Pancreas (tissue), 10 donors: ENCODE data around the gene KIAA0825. TPM values are rescaled to one million over a fixed set of nuclear protein-coding genes. Genes with fewer than 3 reads are reported as not detected.

ENCODE experiments used
- ATAC-seq, 4 donors: fragments of 200-7000 bp; cut with Tn5 transposase; one replicate each; pipeline versions ENCODE4 v1.8.0 to v1.9.1; 2020; ENCODE audit warnings: mild to moderate bottlenecking in 4 of 4, moderate library complexity in 4 of 4
- DNase-seq, 6 donors: peaks; one replicate each; pipeline ENCODE4 v3.0.0-alpha.2; 2020
- FAIRE-seq: peaks from 2 replicates; lab custom pipeline; 2012; peaks lifted over from hg19 to GRCh38; lab: Jason Lieb, UNC
- H3K27ac ChIP-seq, 4 donors: fragments of 200-600 bp; sonication (generic); 1 replicate in 3 of 4; 2 replicates in 1 of 4; pipeline versions ENCODE4 v1.5.0 to v1.8.0; 2020
- H3K27me3 ChIP-seq, 4 donors: fragments of 200-600 bp; one replicate each; pipeline ENCODE4 v1.8.0; 2021
- H3K36me3 ChIP-seq, 3 donors: fragments of 200-600 bp; sonication (generic) in 1 of 3; one replicate each; pipeline versions ENCODE4 v1.5.0 to v1.8.0; 2020 to 2021
- H3K4me1 ChIP-seq, 3 donors: fragments of 200-600 bp; one replicate each; pipeline ENCODE4 v1.8.0; 2021
- H3K4me3 ChIP-seq, 4 donors: fragments of 200-600 bp; sonication (generic) in 2 of 4; one replicate each; pipeline versions ENCODE4 v1.5.0 to v1.8.0; 2020 to 2021
- H3K9me3 ChIP-seq, 4 donors: fragments of 200-600 bp; one replicate each; pipeline ENCODE4 v1.8.0; 2021
- WGBS, 2 donors: extraction: QIAGEN DNeasy Blood & Tissue Kit; methylation state at CpG; one replicate each; pipeline ENCODE4 v1.1.7; 2013; 5-methylcytosine and 5-hydroxymethylcytosine counted together
- intact Hi-C, 3 donors: fragments of 100-400 bp; cut with DNase I; formaldehyde crosslinking; loops; one replicate each; pipeline versions ENCODE4 v1.11.1 to v1.14.2; 2022
- polyA plus RNA-seq, 2 donors: library from polyadenylated mRNA; stranded (reverse); fragments of 200-250 nt; gene quantifications; one replicate each; pipeline ENCODE4 v1.2.3, GENCODE V29; 2013
- total RNA-seq, 6 donors: library from RNA; stranded (reverse); fragmentation: NEBNext Ultra II Directional in 4 of 6; extraction: Animal tissue kit (Norgen Biotek cat#: 25700) in 4 of 6; gene quantifications; one replicate each; pipeline versions ENCODE4 v1.2.1 to v1.2.4, GENCODE V29; 2021 to 2023
- TF ChIP-seq, protein P1 (sequence below), 4 donors: fragments of 200-600 bp; sonication (generic) in 3 of 4; IDR thresholded peaks; one replicate each; pipeline versions ENCODE4 v1.5.0 to v1.8.0; 2021; ENCODE audit warnings: antibody characterized with exemption in 4 of 4
- donor health status: healthy with polysubstance abuse.
- donor health status: DM: no; HTN: no; CAD: no; lungs with moderate emphysema.
- donor health status: DM: no; HTN: no; CAD: no.
- donor health status: control.
- donor health status: control.
- donor health status: Bipolar disorder and iron deficiency.
- donor health status: DM: yes; HTN: yes; CAD: no.
- donor health status: DM: no; HTN: no; CAD: no.
- donor health status: DM: no; HTN: no; CAD: no.
- donor health status: DM: yes; HTN: yes; CAD: no.

Gene KIAA0825
- total and polyA plus RNA-seq, 8 donors, result 0.33 to 3.1 (median 2.0) TPM

DNA sequence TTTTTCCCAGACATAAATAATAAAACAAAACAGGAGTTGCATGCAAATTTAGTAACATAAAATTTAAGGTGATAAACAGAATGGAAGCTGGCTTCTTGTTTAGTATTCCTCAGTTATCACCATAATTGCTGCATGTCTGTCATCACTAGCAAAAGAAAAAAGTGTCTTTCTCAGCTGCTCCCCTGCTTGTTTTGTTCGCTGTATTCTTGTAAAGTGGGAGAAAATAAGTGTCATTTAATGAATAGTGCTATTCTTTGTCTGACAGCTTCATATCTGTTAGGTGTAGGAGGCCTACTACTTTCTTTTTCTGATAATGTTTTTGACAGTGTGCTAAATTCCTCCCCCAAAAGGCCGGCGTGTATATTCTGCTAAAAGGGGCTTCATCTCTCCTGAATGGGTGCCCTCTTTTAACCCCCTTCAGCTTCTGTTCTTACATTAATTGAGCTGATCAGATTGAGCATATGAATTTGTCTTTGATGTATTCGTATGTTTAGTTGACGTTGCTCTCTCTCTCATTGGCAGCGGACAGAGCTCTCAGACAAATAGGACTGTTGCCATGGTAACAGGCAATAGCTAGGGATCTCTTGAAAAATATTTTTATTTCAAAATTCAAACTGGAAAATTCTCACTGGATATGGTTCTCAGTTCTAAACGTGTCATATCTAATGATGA is 303.8 kb downstream of the KIAA0825 start:
- no peak for FAIRE-seq
- no peak for DNase-seq
- intact Hi-C loops, result no loop called here
- ATAC-seq, result no peak
- no peaks in the 10 kb centered on the region for H3K27me3 ChIP-seq
- peaks cover 0 to 3% (median 0%) of the 10 kb centered on the region in 3 donors for H3K4me1 ChIP-seq
- TF ChIP-seq, protein P1, sequence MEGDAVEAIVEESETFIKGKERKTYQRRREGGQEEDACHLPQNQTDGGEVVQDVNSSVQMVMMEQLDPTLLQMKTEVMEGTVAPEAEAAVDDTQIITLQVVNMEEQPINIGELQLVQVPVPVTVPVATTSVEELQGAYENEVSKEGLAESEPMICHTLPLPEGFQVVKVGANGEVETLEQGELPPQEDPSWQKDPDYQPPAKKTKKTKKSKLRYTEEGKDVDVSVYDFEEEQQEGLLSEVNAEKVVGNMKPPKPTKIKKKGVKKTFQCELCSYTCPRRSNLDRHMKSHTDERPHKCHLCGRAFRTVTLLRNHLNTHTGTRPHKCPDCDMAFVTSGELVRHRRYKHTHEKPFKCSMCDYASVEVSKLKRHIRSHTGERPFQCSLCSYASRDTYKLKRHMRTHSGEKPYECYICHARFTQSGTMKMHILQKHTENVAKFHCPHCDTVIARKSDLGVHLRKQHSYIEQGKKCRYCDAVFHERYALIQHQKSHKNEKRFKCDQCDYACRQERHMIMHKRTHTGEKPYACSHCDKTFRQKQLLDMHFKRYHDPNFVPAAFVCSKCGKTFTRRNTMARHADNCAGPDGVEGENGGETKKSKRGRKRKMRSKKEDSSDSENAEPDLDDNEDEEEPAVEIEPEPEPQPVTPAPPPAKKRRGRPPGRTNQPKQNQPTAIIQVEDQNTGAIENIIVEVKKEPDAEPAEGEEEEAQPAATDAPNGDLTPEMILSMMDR (IDR thresholded peaks at IDR 0.05), result no peak
- H3K27ac ChIP-seq, result no peak overlapping the region
- H3K9me3 ChIP-seq, result no peaks in the 10 kb centered on the region
- 87 to 88% methylated on average over 7 of the region's 7 CpGs for WGBS, 2 donors
- H3K36me3 ChIP-seq, result no peaks in the 10 kb centered on the region
- H3K4me3 ChIP-seq, result no peak overlapping the region

DNA sequence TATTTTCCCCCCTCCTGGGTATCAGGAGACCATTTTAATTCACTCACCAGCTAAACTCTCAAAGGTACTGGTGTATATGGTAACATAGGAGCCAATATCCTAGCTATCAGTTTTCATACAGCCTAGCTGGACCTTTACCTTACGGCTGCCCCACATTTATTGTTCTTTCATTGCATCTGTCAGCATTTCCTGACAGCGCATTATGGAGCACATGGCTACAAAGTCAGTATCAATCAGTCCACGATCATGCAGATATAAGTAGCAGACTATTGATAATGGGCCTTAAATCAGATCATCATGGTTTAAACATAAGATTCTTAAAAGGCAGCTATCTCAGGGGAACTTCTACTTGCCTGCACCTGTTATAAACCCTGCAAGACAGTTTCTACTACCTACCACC is 304.7 kb downstream of the KIAA0825 start:
- no peak for ATAC-seq
- Histone ChIP-seq H3K4me1 (peaks cover 0 to 3% (median 0%) of the 10 kb centered on the region in 3 donors), H3K4me3 (no peak overlapping the region), H3K36me3 (no peaks in the 10 kb centered on the region), H3K9me3 (no peaks in the 10 kb centered on the region), H3K27me3 (no peaks in the 10 kb centered on the region), H3K27ac (no peak overlapping the region)
- no peak for FAIRE-seq
- DNase-seq, result no peak
- TF ChIP-seq, protein P1 (IDR thresholded peaks at IDR 0.05), result no peak
- 94 to 98% methylated on average over 3 of the region's 3 CpGs for WGBS, 2 donors
- intact Hi-C loops, result no loop called here

DNA sequence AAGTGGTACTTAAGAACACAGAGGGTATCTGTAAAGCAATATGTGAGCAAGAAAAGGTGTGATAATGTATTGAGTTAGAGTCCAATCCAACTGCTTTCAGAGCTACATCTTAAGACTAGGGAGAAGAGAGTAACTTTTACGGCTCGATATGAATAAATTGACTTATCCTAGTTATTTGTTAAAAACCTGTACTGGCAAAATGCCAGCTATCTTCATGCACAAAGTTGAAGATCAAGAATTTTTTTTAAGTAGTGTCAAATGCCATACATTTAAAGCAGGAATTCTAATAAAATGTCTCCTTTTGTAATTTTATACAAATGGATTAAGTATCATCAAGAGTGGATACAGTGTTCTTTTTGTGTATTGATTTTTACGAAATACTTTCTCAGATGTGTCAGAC is 305.2 kb downstream of the KIAA0825 start:
- WGBS, 2 donors, result 91 to 95% methylated on average over 3 of the region's 3 CpGs
- no peaks in the 10 kb centered on the region for H3K36me3 ChIP-seq
- no peak for FAIRE-seq

DNA sequence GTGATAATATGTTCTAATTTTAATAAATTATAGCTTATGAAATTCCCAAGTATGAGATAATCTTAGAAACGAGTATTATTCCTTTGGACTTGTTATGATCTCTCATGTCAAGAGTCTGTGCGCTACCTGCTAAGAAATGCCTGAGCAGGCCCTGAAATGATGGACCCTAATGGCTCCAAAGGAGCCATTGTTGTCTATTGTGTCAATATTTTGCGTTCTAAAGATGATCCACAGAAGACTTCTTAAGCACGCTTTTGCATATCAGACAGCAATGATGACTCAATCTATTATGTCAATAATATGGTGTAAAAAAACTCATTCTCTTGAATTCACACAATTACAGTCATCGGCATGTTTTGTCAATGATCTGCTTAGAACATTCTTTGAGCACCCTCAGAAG is 306.1 kb downstream of the KIAA0825 start:
- no peak overlapping the region for H3K4me3 ChIP-seq
- peaks cover 0 to 3% (median 0%) of the 10 kb centered on the region in 3 donors for H3K4me1 ChIP-seq
- intact Hi-C loops, result no loop called here
- H3K9me3 ChIP-seq, result no peaks in the 10 kb centered on the region
- TF ChIP-seq, protein P1 (IDR thresholded peaks at IDR 0.05), result no peak
- no peaks in the 10 kb centered on the region for H3K36me3 ChIP-seq
- no peak overlapping the region for H3K27ac ChIP-seq
- FAIRE-seq, result no peak
- no peak for DNase-seq
- WGBS, 2 donors, result 81 to 90% methylated on average over 5 of the region's 5 CpGs
- no peak for ATAC-seq
- no peaks in the 10 kb centered on the region for H3K27me3 ChIP-seq

More for the DNA sequence above, 305.2 kb downstream of the KIAA0825 start:
- ATAC-seq (no peak), DNase-seq (no peak)
- H3K4me3 ChIP-seq, result no peak overlapping the region
- H3K9me3 ChIP-seq, result no peaks in the 10 kb centered on the region
- intact Hi-C loops, result no loop called here
- peaks cover 0 to 3% (median 0%) of the 10 kb centered on the region in 3 donors for H3K4me1 ChIP-seq
- TF ChIP-seq, protein P1 (IDR thresholded peaks at IDR 0.05), result no peak
- H3K27me3 ChIP-seq, result no peaks in the 10 kb centered on the region
- no peak overlapping the region for H3K27ac ChIP-seq

DNA sequence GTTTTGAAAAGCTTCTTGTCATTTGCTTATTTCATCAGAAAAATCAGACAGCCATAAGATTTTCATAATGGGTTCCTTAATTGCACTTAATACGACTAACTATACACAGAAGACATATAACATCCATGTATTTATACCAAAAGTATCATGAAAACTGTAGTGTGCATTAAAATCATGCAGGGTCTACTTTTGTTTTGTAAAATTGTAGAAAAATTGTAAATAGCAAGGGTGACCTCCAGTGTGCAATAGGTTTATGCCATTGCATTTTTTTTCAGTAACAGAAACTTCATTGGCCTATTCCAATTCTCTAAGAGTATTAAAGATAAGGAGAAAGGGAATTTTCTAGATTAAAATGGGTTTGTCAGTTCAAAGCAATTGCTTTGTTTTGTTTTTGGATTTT is 307.6 kb downstream of the KIAA0825 start:
- intact Hi-C loops, result no loop called here
- H3K36me3 ChIP-seq, result no peaks in the 10 kb centered on the region
- no peak for DNase-seq
- 94 to 98% methylated on average over 1 of the region's 1 CpG for WGBS, 2 donors
- no peak for FAIRE-seq
- TF ChIP-seq, protein P1 (IDR thresholded peaks at IDR 0.05), result no peak
- no peaks in the 10 kb centered on the region for H3K9me3 ChIP-seq
- H3K4me3 ChIP-seq, result no peak overlapping the region
- no peaks in the 10 kb centered on the region for H3K27me3 ChIP-seq
- no peaks in the 10 kb centered on the region for H3K4me1 ChIP-seq
- no peak overlapping the region for H3K27ac ChIP-seq
- no peak for ATAC-seq
